C4-2B (cell line): ENCODE measurements around the gene RGCC.

ENCODE experiments used
- H3K27ac ChIP-seq: fragments of 450-650 bp; 2 replicates; pipeline ENCODE4 v1.5.1; 2017
- ZFX ChIP-seq: fragments of 450-650 bp; IDR thresholded peaks from 2 replicates; pipeline ENCODE4 v1.6.1; 2017
- TF ChIP-seq, protein P1 (sequence below): fragments of 450-650 bp; conservative IDR thresholded peaks from 2 replicates; pipeline ENCODE4 v1.5.1; 2017; ENCODE audit warnings: mild to moderate bottlenecking

The RGCC gene, protein sequence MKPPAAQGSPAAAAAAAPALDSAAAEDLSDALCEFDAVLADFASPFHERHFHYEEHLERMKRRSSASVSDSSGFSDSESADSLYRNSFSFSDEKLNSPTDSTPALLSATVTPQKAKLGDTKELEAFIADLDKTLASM

DNA sequence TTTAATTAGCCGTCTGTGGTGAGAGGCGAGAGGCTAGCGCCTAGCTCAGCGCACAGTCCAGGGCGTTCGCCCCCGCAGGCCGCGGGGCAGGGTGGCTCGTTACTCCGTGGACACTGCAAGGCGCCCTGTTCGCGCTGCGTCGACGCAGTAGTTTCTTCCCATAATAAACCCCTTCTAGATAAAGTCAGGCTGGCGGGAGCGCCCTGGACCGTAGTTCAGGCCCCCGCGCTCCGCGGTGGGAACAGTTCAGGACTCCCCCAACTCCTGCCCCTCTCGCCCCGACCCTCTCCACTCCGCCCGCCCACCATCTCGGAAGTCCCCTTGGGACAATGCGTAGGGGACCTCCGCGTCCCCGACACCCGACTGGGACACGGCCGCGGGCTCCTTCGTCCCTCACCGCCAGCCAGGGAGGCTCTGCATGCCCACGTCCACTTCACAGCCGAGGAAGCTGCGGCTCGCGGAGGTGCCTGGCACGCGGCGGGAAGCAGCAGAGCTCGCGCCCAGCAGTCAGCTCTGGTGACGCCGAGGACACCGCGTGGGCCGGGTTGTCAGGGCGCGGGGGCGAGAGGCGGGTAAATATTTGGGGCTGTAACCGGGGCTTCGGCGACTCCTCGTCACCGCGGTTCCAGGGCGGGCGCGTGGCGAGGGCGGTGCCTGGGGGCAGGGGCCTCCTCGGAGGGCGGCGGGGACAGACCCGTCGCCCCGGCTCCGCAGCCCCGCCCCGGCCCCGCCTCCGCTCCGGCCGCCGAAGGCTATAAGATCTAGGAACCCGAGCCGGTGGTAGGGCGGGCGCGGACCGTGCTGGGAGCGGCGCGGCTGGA, at the start of gene RGCC:
TSS of gene RGCC (plus strand) at position 783 of the 821 bp plus-strand sequence. CDS start 158 bp downstream, outside the sequence.
- TF ChIP-seq, protein P1, sequence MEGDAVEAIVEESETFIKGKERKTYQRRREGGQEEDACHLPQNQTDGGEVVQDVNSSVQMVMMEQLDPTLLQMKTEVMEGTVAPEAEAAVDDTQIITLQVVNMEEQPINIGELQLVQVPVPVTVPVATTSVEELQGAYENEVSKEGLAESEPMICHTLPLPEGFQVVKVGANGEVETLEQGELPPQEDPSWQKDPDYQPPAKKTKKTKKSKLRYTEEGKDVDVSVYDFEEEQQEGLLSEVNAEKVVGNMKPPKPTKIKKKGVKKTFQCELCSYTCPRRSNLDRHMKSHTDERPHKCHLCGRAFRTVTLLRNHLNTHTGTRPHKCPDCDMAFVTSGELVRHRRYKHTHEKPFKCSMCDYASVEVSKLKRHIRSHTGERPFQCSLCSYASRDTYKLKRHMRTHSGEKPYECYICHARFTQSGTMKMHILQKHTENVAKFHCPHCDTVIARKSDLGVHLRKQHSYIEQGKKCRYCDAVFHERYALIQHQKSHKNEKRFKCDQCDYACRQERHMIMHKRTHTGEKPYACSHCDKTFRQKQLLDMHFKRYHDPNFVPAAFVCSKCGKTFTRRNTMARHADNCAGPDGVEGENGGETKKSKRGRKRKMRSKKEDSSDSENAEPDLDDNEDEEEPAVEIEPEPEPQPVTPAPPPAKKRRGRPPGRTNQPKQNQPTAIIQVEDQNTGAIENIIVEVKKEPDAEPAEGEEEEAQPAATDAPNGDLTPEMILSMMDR: no peak
- no peak for TF ChIP-seq ZFX

GRCh38 chr13:41408121-41408520, 49.2 kb upstream of the RGCC start:
- H3K27ac ChIP-seq: no peak overlapping the region
- no peak for TF ChIP-seq ZFX
- TF ChIP-seq, protein P1: no peak

More for the DNA sequence above, at the start of gene RGCC:
- peak within 1 kb of the TSS; percentile 46; the same call in 1 of the 2 replicates for H3K27ac ChIP-seq

DNA sequence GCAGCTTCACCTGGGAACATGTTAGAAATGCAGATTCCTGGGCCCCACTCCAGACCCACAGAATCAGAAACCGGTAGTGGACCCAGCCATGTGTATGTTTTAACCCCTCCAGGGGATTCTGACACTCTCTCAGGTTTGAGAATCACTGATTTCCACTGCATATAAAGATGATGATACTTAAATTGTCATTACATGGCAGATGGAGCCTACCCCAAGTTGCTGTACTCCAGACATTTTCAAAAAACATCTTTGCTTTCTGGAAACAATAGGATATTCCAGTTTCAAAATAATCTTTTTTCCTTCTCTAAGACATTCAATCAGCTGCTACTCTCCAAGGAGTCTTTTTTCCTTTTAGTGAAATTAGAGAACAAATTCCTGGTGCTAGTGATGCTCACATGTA, 48.6 kb upstream of the RGCC start:
- TF ChIP-seq, protein P1: no peak
- no peak for TF ChIP-seq ZFX
- no peak overlapping the region for H3K27ac ChIP-seq

- TF ChIP-seq, protein P1: no peak
- no peak for TF ChIP-seq ZFX
Measured at GRCh38 chr13:41409611-41410010, 47.7 kb upstream of the RGCC start.

DNA sequence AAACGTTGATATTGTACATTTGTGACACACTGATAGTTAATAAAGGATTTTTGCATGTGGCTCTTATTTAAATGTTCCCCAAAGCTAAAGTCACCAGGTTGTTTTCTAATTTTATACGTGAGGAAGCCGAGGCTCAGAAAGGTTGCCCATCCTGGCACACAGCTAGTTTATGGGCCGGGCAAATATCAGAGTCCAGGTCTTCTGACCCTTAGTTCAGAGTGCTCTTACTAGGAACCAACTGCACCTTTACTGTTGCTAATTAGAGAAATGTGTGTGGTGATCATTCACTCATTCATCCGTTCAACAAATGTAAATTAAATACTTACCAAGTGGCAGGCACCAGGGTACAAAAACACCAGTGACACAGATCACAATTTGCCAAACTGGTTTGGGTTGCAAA, 46.3 kb upstream of the RGCC start:
- no peak for TF ChIP-seq ZFX
- TF ChIP-seq, protein P1: no peak
- no peak overlapping the region for H3K27ac ChIP-seq

More at GRCh38 chr13:41409611-41410010, 47.7 kb upstream of the RGCC start:
- no peak overlapping the region for H3K27ac ChIP-seq

DNA sequence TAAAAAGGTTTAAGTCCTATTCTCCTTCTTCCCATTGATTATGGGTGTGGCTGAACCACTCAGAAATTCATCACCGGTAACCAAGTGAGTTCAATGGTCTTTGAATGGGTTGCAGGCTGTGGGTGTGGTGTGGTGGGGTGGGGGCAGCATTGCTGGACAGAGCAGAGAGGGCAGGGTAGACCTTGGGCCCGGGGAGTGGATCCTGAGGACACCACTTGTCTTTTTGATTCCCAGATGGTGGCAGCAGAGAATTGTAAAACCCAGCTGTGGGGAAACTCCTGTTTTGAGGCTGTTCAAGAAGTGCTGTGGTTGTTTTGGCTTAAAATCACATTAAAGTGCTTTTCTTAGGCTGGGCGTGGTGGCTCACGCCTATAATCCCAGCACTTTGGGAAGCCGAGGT, 45.8 kb upstream of the RGCC start:
- TF ChIP-seq ZFX: no peak
- TF ChIP-seq, protein P1: peak; percentile 38
- no peak overlapping the region for H3K27ac ChIP-seq

GRCh38 chr13:41413872-41414271, 43.5 kb upstream of the RGCC start:
- no peak overlapping the region for H3K27ac ChIP-seq
- TF ChIP-seq, protein P1: no peak
- TF ChIP-seq ZFX: no peak
